ENCODE measurements around the gene TBATA.

GRCh38 chr10:70782086-70782745 is 3.0 kb downstream of the TBATA start:
- TF ChIP-seq POLR2AphosphoS5 (IDR thresholded peaks at IDR 0.05; ENCODE audit: low read depth, low read length) (no peak), CTCF (IDR thresholded peaks at IDR 0.05; ENCODE audit: control extremely low read depth in 1 of 3, insufficient read depth in 1 of 3, low read depth in 1 of 3, low read length in 3 of 3) (no peak), YY1 (IDR thresholded peaks at IDR 0.05; ENCODE audit: low read depth, low read length) (no peak), RAD21 (IDR thresholded peaks at IDR 0.05 in 1 of 2, conservative IDR thresholded peaks at IDR 0.05 in 1 of 2; ENCODE audit: low read depth in 2 of 2, low read length in 2 of 2) (no peak), MAX (IDR thresholded peaks at IDR 0.05) (no peak), EZH2 (IDR thresholded peaks at IDR 0.05; ENCODE audit: low read depth, low read length, severe bottlenecking) (no peak), KDM4A (IDR thresholded peaks at IDR 0.05; ENCODE audit: low read depth, low read length, severe bottlenecking) (no peak), BCL11A (IDR thresholded peaks at IDR 0.05; ENCODE audit: low read depth in 2 of 2, low read length in 2 of 2) (no peak), SP2 (IDR thresholded peaks at IDR 0.05; ENCODE audit: low read length) (no peak), ATF2 (IDR thresholded peaks at IDR 0.05; ENCODE audit: low read length) (no peak)

Measured in H1 (cell line).